ENCODE data around the gene HM13. TPM values are rescaled to one million over a fixed set of nuclear protein-coding genes. Genes with fewer than 3 reads are reported as not detected.
A peak's percentile ranks its signal among the peaks of the same experiment; 100 is the strongest.

The HM13 gene
- total RNA-seq, 1 experiment from 2014 or later: 183 TPM

DNA sequence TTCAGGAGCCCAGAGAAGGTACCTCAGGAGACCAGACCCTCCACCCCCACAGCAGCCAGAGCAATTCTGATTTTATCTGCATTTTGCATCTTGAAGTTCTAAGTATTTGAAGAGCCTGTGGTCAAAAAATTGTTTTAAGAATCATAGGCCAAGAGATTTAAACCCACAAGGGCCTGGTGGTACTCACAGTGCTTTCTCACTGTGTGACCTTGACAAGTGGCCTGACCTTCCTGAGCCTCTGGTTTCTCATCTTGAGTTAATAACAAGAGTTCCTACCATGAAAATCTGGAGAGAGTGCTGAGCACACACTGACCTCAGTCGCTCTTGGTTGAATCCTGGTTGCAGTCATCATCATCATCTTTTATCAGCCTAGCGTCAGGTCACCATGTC is 45.5 kb downstream of the HM13 start:
- Histone ChIP-seq H3K27me3 (ENCODE audit: insufficient read depth, low read length) (no peaks in the 10 kb centered on the region), H3K4me1 (ENCODE audit: control insufficient read depth in 1 of 2, insufficient read depth in 2 of 2, low read length in 2 of 2) (peaks cover 69 to 78% of the 10 kb centered on the region in 2 experiments), H3K4me2 (ENCODE audit: low read length) (peak overlapping the region; percentile 69), H3K9ac (ENCODE audit: low read length) (peak overlapping the region; percentile 65), H4K20me1 (ENCODE audit: insufficient read depth) (no peaks in the 10 kb centered on the region), H3K9me3 (ENCODE audit: control insufficient read depth in 1 of 2, insufficient read depth in 1 of 2, low read depth in 1 of 2, low read length in 2 of 2) (no peaks in the 10 kb centered on the region), H3K27ac (ENCODE audit: low read depth, low read length) (peak overlapping the region; percentile 93), H3K9me2 (ENCODE audit: insufficient read depth) (no peaks in the 10 kb centered on the region), H2AFZ (ENCODE audit: low read depth, low read length, poor library complexity, severe bottlenecking) (no peak overlapping the region), H3K36me3 (ENCODE audit: control insufficient read depth in 1 of 2, insufficient read depth in 2 of 2, low read length in 2 of 2) (peaks cover 0 to 40% of the 10 kb centered on the region in 2 experiments; a peak in 2 of 4 replicates), H3K4me3 (replicated peaks in 1 of 2; ENCODE audit: low read depth in 1 of 2, low read length in 2 of 2) (no peak overlapping the region), H3K79me2 (ENCODE audit: insufficient read depth, low read length) (peaks cover 5% of the 10 kb centered on the region; the same call in 1 of the 2 replicates)
- RAD21 ChIA-PET (ENCODE audit: low non-redundant PET in 1 of 2, low total read pairs in 2 of 2, uncharacterized antibody in 2 of 2, unreplicated experiment in 2 of 2): interaction anchor here (1.1 to 5.4 kb wide), 4 partner anchors 13 to 53 kb away, joined by 3 to 102 read pairs (median 37); no protein-coding TSS in a partner anchor
- CTCF ChIA-PET: interaction anchor here (0.8 to 14.5 kb wide), 13 partner anchors 8 to 164 kb away, joined by 3 to 589 read pairs (median 10); no protein-coding TSS in a partner anchor
- no peak for DNase-seq (ENCODE audit: low read depth, low spot score)
- TF ChIP-seq ATF3 (IDR thresholded peaks at IDR 0.05): no peak
- no peak for TF ChIP-seq EGR1 (IDR thresholded peaks at IDR 0.05; ENCODE audit: low read depth)
- no peak for TF ChIP-seq CBX3 (IDR thresholded peaks at IDR 0.05; ENCODE audit: low read depth)
- no peak for TF ChIP-seq EZH2phosphoT487 (IDR thresholded peaks at IDR 0.05; ENCODE audit: borderline replicate concordance)
- no peak for TF ChIP-seq YY1 (IDR thresholded peaks at IDR 0.05; ENCODE audit: extremely low read depth, insufficient replicate concordance, low read depth, low read length)
- no peak for TF ChIP-seq SIN3A (IDR thresholded peaks at IDR 0.05; ENCODE audit: low read depth)
- no peak for TF ChIP-seq ZNF274 (IDR thresholded peaks at IDR 0.05; ENCODE audit: low read depth, low read length)
- TF ChIP-seq POLR2A (IDR thresholded peaks at IDR 0.05; ENCODE audit: borderline replicate concordance, extremely low read depth, insufficient read depth, insufficient read length): no peak
- TF ChIP-seq REST (IDR thresholded peaks at IDR 0.05; ENCODE audit: low read depth): no peak
- no peak for TF ChIP-seq TCF7L2 (IDR thresholded peaks at IDR 0.05; ENCODE audit: borderline replicate concordance, extremely low read depth, insufficient read depth, insufficient read length)
- TF ChIP-seq ZBTB33 (IDR thresholded peaks at IDR 0.05; ENCODE audit: extremely low read depth, insufficient replicate concordance, low read length): no peak
- no peak for TF ChIP-seq POLR2AphosphoS5 (IDR thresholded peaks at IDR 0.05; ENCODE audit: low read depth, low read length)
- no peak for TF ChIP-seq ZFX (IDR thresholded peaks at IDR 0.05)
- TF ChIP-seq CEBPB (IDR thresholded peaks at IDR 0.05; ENCODE audit: low read depth): no peak
- no TSS peak for BruUV-seq (replicated peaks)
- no peak for ATAC-seq
- POLR2A ChIA-PET: interaction anchor here (1.5 to 28.6 kb wide), 7 partner anchors 9 to 82 kb away, joined by 3 to 1106 read pairs (median 9); partner anchors contain the start of gene ID1
- intact Hi-C loops (cut with micrococcal nuclease): loop anchor here (1.0 to 5.0 kb wide), 2 partner anchors 54 to 163 kb away; partner anchors contain the start of gene BCL2L1

Data from HCT116 (cell line).